Thyroid gland (tissue), 4 donors: ENCODE data around the gene KCNQ2.

Source experiments
- CTCF ChIP-seq, 6 experiments: fragments of 200-600 bp in 3 of 6; fragments of 450-650 bp in 3 of 6; sonication (generic) in 3 of 6; IDR thresholded peaks; one replicate each; pipeline ENCODE4 v1.5.1; 2016 to 2019; ENCODE audit warnings: antibody characterized with exemption in 6 of 6, mild to moderate bottlenecking in 2 of 6, inconsistent platforms in 1 of 6, moderate library complexity in 1 of 6
- POLR2A ChIP-seq, 2 donors: fragments of 450-650 bp; IDR thresholded peaks; one replicate each; pipeline ENCODE4 v1.6.1; 2017; ENCODE audit warnings: antibody characterized with exemption in 2 of 2, mild to moderate bottlenecking in 2 of 2, moderate library complexity in 1 of 2

GRCh38 chr20:63452341-63452740 lies 20.1 kb downstream of the KCNQ2 start:
- TF ChIP-seq CTCF (IDR thresholded peaks at IDR 0.05) = no peak
- no peak for TF ChIP-seq POLR2A (IDR thresholded peaks at IDR 0.05)
